Neural progenitor cell (in vitro differentiated cells): ENCODE data around the gene IQCH. TPM values are rescaled to one million over a fixed set of nuclear protein-coding genes. Genes with fewer than 3 reads are reported as not detected.

Experiments used
- DNase-seq: peaks from one replicate; pipeline ENCODE4 v3.0.0-alpha.2; 2016; ENCODE audit warnings: low spot score
- H2AFZ ChIP-seq: fragments of 200-600 bp; sonication (generic); replicated peaks from 2 replicates; pipeline ENCODE4 v1.6.1; 2016; ENCODE audit warnings: antibody characterized with exemption
- H3F3A ChIP-seq: fragments of 200-600 bp; sonication (generic); 2 replicates; pipeline ENCODE4 v1.6.1; 2016; ENCODE audit warnings: antibody characterized with exemption, low read depth
- H3K27ac ChIP-seq: fragments of 200-600 bp; sonication (generic); 2 replicates; pipeline ENCODE4 v1.5.1; 2016; ENCODE audit warnings: mild to moderate bottlenecking
- H3K27me3 ChIP-seq: fragments of 200-600 bp; sonication (generic); 2 replicates; pipeline ENCODE4 v1.6.1; 2016; ENCODE audit warnings: mild to moderate bottlenecking, moderate library complexity
- H3K36me3 ChIP-seq: fragments of 200-600 bp; sonication (generic); 2 replicates; pipeline ENCODE4 v1.5.1; 2016
- H3K4me1 ChIP-seq: fragments of 200-600 bp; sonication (generic); 2 replicates; pipeline ENCODE4 v1.6.1; 2016; ENCODE audit warnings: mixed run types
- H3K4me2 ChIP-seq: fragments of 200-600 bp; sonication (generic); 2 replicates; pipeline ENCODE4 v1.6.1; 2016
- H3K4me3 ChIP-seq: fragments of 200-600 bp; sonication (generic); 2 replicates; pipeline ENCODE4 v1.5.1; 2016
- H3K79me2 ChIP-seq: fragments of 200-600 bp; sonication (generic); 2 replicates; pipeline ENCODE4 v1.6.1; 2016; ENCODE audit warnings: low read depth
- H3K9ac ChIP-seq: fragments of 200-600 bp; sonication (generic); 2 replicates; pipeline ENCODE4 v1.6.1; 2016
- H3K9me3 ChIP-seq: fragments of 200-600 bp; sonication (generic); 2 replicates; pipeline ENCODE4 v1.5.1; 2016; ENCODE audit warnings: low read depth
- H4K20me1 ChIP-seq: fragments of 200-600 bp; sonication (generic); 2 replicates; pipeline ENCODE4 v1.6.1; 2016; ENCODE audit warnings: low read depth
- H3K27ac Mint-ChIP-seq: 3 replicates; pipeline ENCODE4 v1.8.0; 2021; ENCODE audit warnings: mixed read lengths
- H3K27me3 Mint-ChIP-seq: 2 replicates; pipeline ENCODE4 v1.8.0; 2022; ENCODE audit warnings: low read depth, mild to moderate bottlenecking, inconsistent platforms, moderate library complexity, mixed read lengths; ENCODE audit not compliant: insufficient read depth
- H3K36me3 Mint-ChIP-seq: 3 replicates; pipeline ENCODE4 v1.8.0; 2021; ENCODE audit warnings: mixed read lengths
- H3K4me1 Mint-ChIP-seq: 3 replicates; pipeline ENCODE4 v1.8.0; 2021; ENCODE audit warnings: mixed read lengths
- H3K4me3 Mint-ChIP-seq: 3 replicates; pipeline ENCODE4 v1.8.0; 2021; ENCODE audit warnings: mild to moderate bottlenecking, moderate library complexity, mixed read lengths
- H3K9me3 Mint-ChIP-seq: 3 replicates; pipeline ENCODE4 v1.8.0; 2020; ENCODE audit warnings: mixed read lengths
- CTCF ChIP-seq: fragments of 200-600 bp; sonication (generic); IDR thresholded peaks from 2 replicates; pipeline ENCODE4 v1.5.1; 2017; ENCODE audit warnings: antibody characterized with exemption, mild to moderate bottlenecking
- EZH2 ChIP-seq: fragments of 200-600 bp; sonication (generic); IDR thresholded peaks from 2 replicates; pipeline ENCODE4 v1.6.1; 2017; ENCODE audit warnings: antibody characterized with exemption, mild to moderate bottlenecking, moderate library complexity
- EZH2phosphoT487 ChIP-seq: fragments of 200-600 bp; sonication (generic); IDR thresholded peaks from 2 replicates; pipeline ENCODE4 v1.6.1; 2017; ENCODE audit warnings: antibody characterized with exemption
- total RNA-seq: library from RNA; depleted of rRNA; stranded (reverse); fragments of >200 nt; gene quantifications from 2 replicates; pipeline ENCODE4 v1.2.3, GENCODE V29; 2015; ENCODE audit warnings: low replicate concordance

Gene IQCH
- total RNA-seq, 1 donor from 2014 or later = 21.0 TPM

GRCh38 chr15:67216859-67217258 lies 37.7 kb upstream of the IQCH start:
- H4K20me1 ChIP-seq = no peaks in the 10 kb centered on the region
- no peak overlapping the region for H3K27ac ChIP-seq
- H3K4me1 Mint-ChIP-seq = no peaks in the 10 kb centered on the region
- H3K4me3 ChIP-seq = no peak overlapping the region
- H3F3A ChIP-seq = no peaks in the 10 kb centered on the region
- H3K27ac Mint-ChIP-seq = no peak overlapping the region
- no peaks in the 10 kb centered on the region for H3K36me3 ChIP-seq
- peaks cover 2% of the 10 kb centered on the region for H3K36me3 Mint-ChIP-seq
- no peaks in the 10 kb centered on the region for H3K9me3 ChIP-seq
- no peaks in the 10 kb centered on the region for H3K27me3 Mint-ChIP-seq
- H3K79me2 ChIP-seq = no peaks in the 10 kb centered on the region
- no peaks in the 10 kb centered on the region for H3K27me3 ChIP-seq
- H3K9ac ChIP-seq = no peak overlapping the region
- no peaks in the 10 kb centered on the region for H3K4me1 ChIP-seq
- no peaks in the 10 kb centered on the region for H3K9me3 Mint-ChIP-seq
- DNase-seq = no peak
- TF ChIP-seq EZH2 (no peak), EZH2phosphoT487 (no peak), CTCF (no peak)
- H2AFZ ChIP-seq = no peak overlapping the region
- no peak overlapping the region for H3K4me3 Mint-ChIP-seq
- H3K4me2 ChIP-seq = no peak overlapping the region

GRCh38 chr15:67218428-67218827 lies 36.2 kb upstream of the IQCH start:
- H2AFZ ChIP-seq = no peak overlapping the region
- H3K27ac ChIP-seq = no peak overlapping the region
- H3K79me2 ChIP-seq = no peaks in the 10 kb centered on the region
- no peaks in the 10 kb centered on the region for H3F3A ChIP-seq
- no peak overlapping the region for H3K4me2 ChIP-seq
- Mint-ChIP-seq H3K9me3 (no peaks in the 10 kb centered on the region), H3K27ac (no peak overlapping the region), H3K4me1 (no peaks in the 10 kb centered on the region), H3K36me3 (peaks cover 2% of the 10 kb centered on the region), H3K27me3 (no peaks in the 10 kb centered on the region), H3K4me3 (no peak overlapping the region)
- TF ChIP-seq EZH2phosphoT487 = no peak
- no peaks in the 10 kb centered on the region for H4K20me1 ChIP-seq
- no peaks in the 10 kb centered on the region for H3K27me3 ChIP-seq
- no peak overlapping the region for H3K4me3 ChIP-seq
- H3K9ac ChIP-seq = no peak overlapping the region
- no peaks in the 10 kb centered on the region for H3K36me3 ChIP-seq
- no peaks in the 10 kb centered on the region for H3K9me3 ChIP-seq
- no peaks in the 10 kb centered on the region for H3K4me1 ChIP-seq
- DNase-seq = no peak

DNA sequence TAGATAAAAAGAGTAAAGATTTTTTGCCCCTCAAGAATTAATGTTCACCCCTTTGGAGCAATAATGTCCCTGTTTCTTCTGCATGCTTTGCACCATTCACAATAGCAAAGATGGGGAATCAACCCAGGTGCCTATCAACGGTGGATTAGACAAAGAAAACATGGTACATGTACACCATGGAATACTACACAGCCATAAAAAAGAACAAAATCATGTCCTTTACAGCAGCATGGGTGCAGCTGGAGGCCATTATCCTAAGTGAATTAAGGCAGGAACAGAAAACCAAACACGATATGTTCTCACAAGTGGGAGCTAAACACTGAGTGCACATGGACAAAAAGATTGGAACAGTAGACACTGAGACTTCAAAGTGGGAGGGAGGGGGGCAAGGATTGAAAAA lies 35.3 kb upstream of the IQCH start:
- Histone ChIP-seq H3K27me3 (no peaks in the 10 kb centered on the region), H3K4me2 (no peak overlapping the region), H2AFZ (no peak overlapping the region), H3F3A (no peaks in the 10 kb centered on the region), H3K36me3 (no peaks in the 10 kb centered on the region), H3K79me2 (no peaks in the 10 kb centered on the region), H3K9me3 (no peaks in the 10 kb centered on the region), H3K27ac (no peak overlapping the region), H4K20me1 (no peaks in the 10 kb centered on the region), H3K4me3 (no peak overlapping the region), H3K4me1 (no peaks in the 10 kb centered on the region), H3K9ac (no peak overlapping the region)
- peaks cover 2% of the 10 kb centered on the region for H3K36me3 Mint-ChIP-seq
- H3K4me1 Mint-ChIP-seq = no peaks in the 10 kb centered on the region
- H3K27me3 Mint-ChIP-seq = no peaks in the 10 kb centered on the region
- no peaks in the 10 kb centered on the region for H3K9me3 Mint-ChIP-seq
- H3K27ac Mint-ChIP-seq = no peak overlapping the region
- no peak overlapping the region for H3K4me3 Mint-ChIP-seq
- TF ChIP-seq EZH2 (no peak), EZH2phosphoT487 (no peak), CTCF (no peak)
- DNase-seq = no peak

- DNase-seq = no peak
- Mint-ChIP-seq H3K9me3 (no peaks in the 10 kb centered on the region), H3K4me3 (no peak overlapping the region), H3K4me1 (no peaks in the 10 kb centered on the region), H3K27me3 (no peaks in the 10 kb centered on the region), H3K27ac (no peak overlapping the region), H3K36me3 (peaks cover 7% of the 10 kb centered on the region)
- no peak overlapping the region for H2AFZ ChIP-seq
- H3K4me3 ChIP-seq = no peak overlapping the region
- peaks cover 6% of the 10 kb centered on the region for H3K36me3 ChIP-seq
- H3K4me1 ChIP-seq = no peaks in the 10 kb centered on the region
- H3K79me2 ChIP-seq = no peaks in the 10 kb centered on the region
- H3K9me3 ChIP-seq = no peaks in the 10 kb centered on the region
- no peak overlapping the region for H3K4me2 ChIP-seq
- H3K9ac ChIP-seq = no peak overlapping the region
- H3F3A ChIP-seq = peaks cover 4% of the 10 kb centered on the region
- H4K20me1 ChIP-seq = peaks cover 5% of the 10 kb centered on the region
- TF ChIP-seq EZH2 = no peak
- TF ChIP-seq EZH2phosphoT487 = no peak
- no peak for TF ChIP-seq CTCF
- H3K27ac ChIP-seq = no peak overlapping the region
- H3K27me3 ChIP-seq = no peaks in the 10 kb centered on the region
Observed at GRCh38 chr15:67224889-67225288, 29.7 kb upstream of the IQCH start.
